Thyroid gland (tissue), 4 donors: ENCODE data around the gene SETBP1. TPM values are rescaled to one million over a fixed set of nuclear protein-coding genes. Genes with fewer than 3 reads are reported as not detected.

Experiments used
- DNase-seq, 2 donors: peaks; one replicate each; pipeline ENCODE4 v3.0.0-alpha.2; 2019
- H3K27ac ChIP-seq, 3 donors: fragments of 200-600 bp; sonication (generic); 1 replicate in 2 of 3; 2 replicates in 1 of 3; pipeline ENCODE4 v1.5.1; 2016 to 2019; ENCODE audit warnings: mild to moderate bottlenecking in 1 of 3, moderate library complexity in 1 of 3
- H3K27me3 ChIP-seq: fragments of 200-600 bp; sonication (generic); one replicate; pipeline ENCODE4 v1.5.1; 2019
- H3K36me3 ChIP-seq, 2 donors: fragments of 200-600 bp; sonication (generic); one replicate each; pipeline ENCODE4 v1.5.1; 2016 to 2019
- H3K4me1 ChIP-seq, 2 donors: fragments of 200-600 bp; sonication (generic); one replicate each; pipeline ENCODE4 v1.5.1; 2017 to 2019
- H3K4me3 ChIP-seq, 3 donors: fragments of 200-600 bp; sonication (generic); replicated peaks in 1 of 3; 1 replicate in 2 of 3; 2 replicates in 1 of 3; pipeline ENCODE4 v1.5.1; 2016; ENCODE audit warnings: mild to moderate bottlenecking in 1 of 3
- H3K9me3 ChIP-seq: fragments of 200-600 bp; sonication (generic); one replicate; pipeline ENCODE4 v1.5.1; 2017
- POLR2A ChIP-seq, 2 donors: fragments of 450-650 bp; IDR thresholded peaks; one replicate each; pipeline ENCODE4 v1.6.1; 2017; ENCODE audit warnings: antibody characterized with exemption in 2 of 2, mild to moderate bottlenecking in 2 of 2, moderate library complexity in 1 of 2
- WGBS, 2 donors: methylation state at CpG; one replicate each; pipeline ENCODE4 v1.1.5; 2017; 5-methylcytosine and 5-hydroxymethylcytosine counted together
- intact Hi-C: fragments of 100-400 bp; cut with DNase I; formaldehyde crosslinking; loops from one replicate; pipeline ENCODE4 v1.15.1; 2023
- total RNA-seq, 4 donors: library from RNA; depleted of rRNA; stranded (reverse); fragments of >200 nt; gene quantifications; one replicate each; pipeline ENCODE4 v1.2.3, GENCODE V29; 2016
- TF ChIP-seq, protein P1 (sequence below), 6 experiments: fragments of 200-600 bp in 3 of 6; fragments of 450-650 bp in 3 of 6; sonication (generic) in 3 of 6; IDR thresholded peaks; one replicate each; pipeline ENCODE4 v1.5.1; 2016 to 2019; ENCODE audit warnings: antibody characterized with exemption in 6 of 6, mild to moderate bottlenecking in 2 of 6, inconsistent platforms in 1 of 6, moderate library complexity in 1 of 6

SETBP1 gene
- total RNA-seq, 4 donors from 2014 or later = 32.1 to 72.0 (median 42.0) TPM

GRCh38 chr18:44815108-44815507, 134.4 kb downstream of the SETBP1 start:
- no peak for TF ChIP-seq POLR2A (IDR thresholded peaks at IDR 0.05)
- TF ChIP-seq, protein P1, sequence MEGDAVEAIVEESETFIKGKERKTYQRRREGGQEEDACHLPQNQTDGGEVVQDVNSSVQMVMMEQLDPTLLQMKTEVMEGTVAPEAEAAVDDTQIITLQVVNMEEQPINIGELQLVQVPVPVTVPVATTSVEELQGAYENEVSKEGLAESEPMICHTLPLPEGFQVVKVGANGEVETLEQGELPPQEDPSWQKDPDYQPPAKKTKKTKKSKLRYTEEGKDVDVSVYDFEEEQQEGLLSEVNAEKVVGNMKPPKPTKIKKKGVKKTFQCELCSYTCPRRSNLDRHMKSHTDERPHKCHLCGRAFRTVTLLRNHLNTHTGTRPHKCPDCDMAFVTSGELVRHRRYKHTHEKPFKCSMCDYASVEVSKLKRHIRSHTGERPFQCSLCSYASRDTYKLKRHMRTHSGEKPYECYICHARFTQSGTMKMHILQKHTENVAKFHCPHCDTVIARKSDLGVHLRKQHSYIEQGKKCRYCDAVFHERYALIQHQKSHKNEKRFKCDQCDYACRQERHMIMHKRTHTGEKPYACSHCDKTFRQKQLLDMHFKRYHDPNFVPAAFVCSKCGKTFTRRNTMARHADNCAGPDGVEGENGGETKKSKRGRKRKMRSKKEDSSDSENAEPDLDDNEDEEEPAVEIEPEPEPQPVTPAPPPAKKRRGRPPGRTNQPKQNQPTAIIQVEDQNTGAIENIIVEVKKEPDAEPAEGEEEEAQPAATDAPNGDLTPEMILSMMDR (IDR thresholded peaks at IDR 0.05) = no peak
- H3K4me3 ChIP-seq = no peak overlapping the region
- H3K4me1 ChIP-seq = peaks cover 20 to 23% of the 10 kb centered on the region in 2 donors
- H3K36me3 ChIP-seq = no peaks in the 10 kb centered on the region
- DNase-seq = no peak
- intact Hi-C loops = no loop called here
- 96 to 97% methylated on average over 6 of the region's 6 CpGs for WGBS, 2 donors
- H3K27me3 ChIP-seq = no peaks in the 10 kb centered on the region
- no peaks in the 10 kb centered on the region for H3K9me3 ChIP-seq
- no peak overlapping the region for H3K27ac ChIP-seq

DNA sequence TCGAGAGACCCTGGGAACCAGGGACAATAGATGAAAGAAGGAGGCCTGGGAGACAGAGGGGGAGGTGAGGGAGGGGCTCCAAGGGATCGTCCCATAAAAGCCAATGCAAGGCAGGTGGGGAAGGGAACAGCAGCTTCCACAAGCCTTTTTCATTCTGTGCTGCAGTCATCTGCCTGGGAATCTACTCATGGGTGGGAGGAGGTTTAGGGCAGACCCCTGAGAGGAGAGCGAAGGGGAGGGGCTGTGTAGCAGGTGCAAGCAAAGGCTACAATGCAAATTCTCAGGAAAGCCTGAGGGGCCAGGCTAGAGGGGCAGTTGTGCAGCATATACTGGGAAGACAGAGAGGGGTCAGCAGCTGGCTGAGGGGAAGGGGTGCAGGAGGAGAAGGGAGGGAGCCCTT, 135.4 kb downstream of the SETBP1 start:
- WGBS, 2 donors = 76 to 78% methylated on average over 3 of the region's 3 CpGs

GRCh38 chr18:44816477-44816876, 135.8 kb downstream of the SETBP1 start:
- DNase-seq = no peak
- WGBS, 2 donors = 91 to 95% methylated on average over 6 of the region's 6 CpGs
- Histone ChIP-seq H3K27me3 (no peaks in the 10 kb centered on the region), H3K9me3 (no peaks in the 10 kb centered on the region), H3K4me1 (peaks cover 20 to 28% of the 10 kb centered on the region in 2 donors), H3K27ac (no peak overlapping the region), H3K36me3 (no peaks in the 10 kb centered on the region), H3K4me3 (no peak overlapping the region)
- intact Hi-C loops = no loop called here
- TF ChIP-seq, protein P1 (IDR thresholded peaks at IDR 0.05) = no peak
- TF ChIP-seq POLR2A (IDR thresholded peaks at IDR 0.05) = no peak

More for the DNA sequence above, 135.4 kb downstream of the SETBP1 start:
- peaks cover 20 to 28% of the 10 kb centered on the region in 2 donors for H3K4me1 ChIP-seq
- H3K27me3 ChIP-seq = no peaks in the 10 kb centered on the region
- H3K36me3 ChIP-seq = no peaks in the 10 kb centered on the region
- no peak for DNase-seq
- no peak for TF ChIP-seq POLR2A (IDR thresholded peaks at IDR 0.05)
- TF ChIP-seq, protein P1 (IDR thresholded peaks at IDR 0.05) = no peak
- H3K4me3 ChIP-seq = no peak overlapping the region
- no peak overlapping the region for H3K27ac ChIP-seq
- intact Hi-C loops = no loop called here
- no peaks in the 10 kb centered on the region for H3K9me3 ChIP-seq

DNA sequence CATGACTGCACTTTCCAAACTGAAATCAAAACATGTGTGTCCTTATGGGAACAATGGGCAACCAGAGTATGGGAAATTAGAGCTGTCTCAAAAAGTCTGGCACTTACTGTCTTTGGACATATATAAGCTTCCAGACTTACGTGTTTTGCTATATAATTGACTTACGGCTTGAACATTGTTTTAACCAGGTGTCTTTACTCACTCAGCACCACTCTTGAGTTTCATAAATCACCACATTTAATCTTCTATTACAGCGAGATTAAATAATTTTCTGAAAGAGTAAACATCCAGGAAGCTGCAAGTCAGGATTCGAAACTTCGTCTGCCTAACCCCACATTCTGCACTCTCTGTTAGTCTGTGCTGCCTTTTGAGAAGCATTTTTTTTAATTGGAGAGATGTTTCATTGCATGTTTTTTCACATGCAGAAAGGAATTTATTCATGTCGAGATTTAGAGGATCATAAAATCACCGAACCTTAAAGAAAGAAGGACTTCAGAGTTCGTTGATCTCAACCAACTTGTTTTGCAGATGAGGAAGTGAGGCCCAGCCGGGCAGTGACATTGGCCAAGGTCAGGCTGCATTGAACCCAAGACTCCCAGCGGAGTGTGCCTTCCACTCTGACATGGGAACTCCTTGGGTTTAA, 137.3 kb downstream of the SETBP1 start:
- H3K9me3 ChIP-seq = no peaks in the 10 kb centered on the region
- H3K4me1 ChIP-seq = peaks cover 20 to 29% of the 10 kb centered on the region in 2 donors
- peak; percentile 44 to 61 for DNase-seq
- intact Hi-C loops = no loop called here
- H3K36me3 ChIP-seq = no peaks in the 10 kb centered on the region
- no peaks in the 10 kb centered on the region for H3K27me3 ChIP-seq
- WGBS, 2 donors = 61 to 69% methylated on average over 10 of the region's 10 CpGs
- no peak overlapping the region for H3K4me3 ChIP-seq
- peak overlapping the region; percentile 5 to 46 (median 34) for H3K27ac ChIP-seq
- no peak for TF ChIP-seq POLR2A (IDR thresholded peaks at IDR 0.05)

GRCh38 chr18:44818668-44819403, 138.1 kb downstream of the SETBP1 start:
- peak overlapping the region; percentile 5 to 34 (median 31) for H3K27ac ChIP-seq
- DNase-seq = no peak
- peaks cover 29 to 38% of the 10 kb centered on the region in 2 donors for H3K4me1 ChIP-seq
- H3K27me3 ChIP-seq = no peaks in the 10 kb centered on the region
- H3K9me3 ChIP-seq = no peaks in the 10 kb centered on the region
- H3K4me3 ChIP-seq = no peak overlapping the region
- H3K36me3 ChIP-seq = no peaks in the 10 kb centered on the region
- 91 to 92% methylated on average over 7 of the region's 7 CpGs for WGBS, 2 donors
- intact Hi-C loops = no loop called here
- no peak for TF ChIP-seq POLR2A (IDR thresholded peaks at IDR 0.05)
- TF ChIP-seq, protein P1 (IDR thresholded peaks at IDR 0.05) = no peak
